GM12878 (cell line): ENCODE data around the gene NKAIN2. TPM values are rescaled to one million over a fixed set of nuclear protein-coding genes. Genes with fewer than 3 reads are reported as not detected.
"Not testable (repeated sequence)": the region's sequence is repeated elsewhere in the genome, so short reads cannot be mapped to it uniquely, and the experiment has no call there.

Experiments
- ATAC-seq: fragments of 200-7000 bp; cut with Tn5 transposase; 3 replicates; pipeline ENCODE4 v1.9.1; 2020; ENCODE audit warnings: mild to moderate bottlenecking, moderate library complexity
- BruUV-seq: library from RNA; stranded (reverse); fragments of 400-500 nt; replicated peaks from 2 replicates; lab custom pipeline; 2021; lab: Mats Ljungman, UMichigan
- CTCF ChIA-PET: fragments of 300-600 bp; sonication (Branson Sonifier 250); formaldehyde crosslinking; extraction: SDS; loops from one replicate; lab custom pipeline; 2021; ENCODE audit warnings: inconsistent platforms; lab: Yijun Ruan, JAX
- POLR2A ChIA-PET: fragments of 350-600 bp; formaldehyde crosslinking; extraction: SDS; loops from one replicate; lab custom pipeline; 2021; ENCODE audit warnings: inconsistent platforms; lab: Charles Lee
- RAD21 ChIA-PET: fragments of 300-600 bp; sonication (Branson Sonifier 250); formaldehyde crosslinking; loops from one replicate; lab custom pipeline; 2023; ENCODE audit warnings: antibody characterized with exemption; ENCODE audit not compliant: unreplicated experiment; lab: Charles Lee
- SMC1A ChIA-PET: fragments of 300-600 bp; sonication (Branson Sonifier 250); formaldehyde crosslinking; loops from one replicate; lab custom pipeline; 2023; ENCODE audit not compliant: unreplicated experiment, uncharacterized antibody; lab: Charles Lee
- DNase-seq: peaks from one replicate; pipeline ENCODE4 v3.0.0-alpha.2; 2011; ENCODE audit warnings: low read depth, low spot score
- FAIRE-seq: peaks from 3 replicates; lab custom pipeline; 2011; peaks lifted over from hg19 to GRCh38; lab: Jason Lieb, UNC
- H2AFZ ChIP-seq: 2 replicates; pipeline ENCODE4 v1.6.0; 2011; ENCODE audit warnings: low read depth, low read length, control low read depth; ENCODE audit not compliant: control insufficient read depth
- H3K27ac ChIP-seq: 2 replicates; pipeline ENCODE4 v1.5.1; 2011; ENCODE audit warnings: control low read depth; ENCODE audit not compliant: control insufficient read depth, insufficient read depth
- H3K27me3 ChIP-seq, 2 experiments: replicated peaks in 1 of 2; 2 replicates each; pipeline versions ENCODE4 v1.6.0 to v1.6.1; 2011; ENCODE audit warnings: low read length in 1 of 2; ENCODE audit not compliant: control insufficient read depth in 2 of 2, insufficient read depth in 2 of 2
- H3K36me3 ChIP-seq, 2 experiments: 2 replicates each; pipeline ENCODE4 v1.5.1; 2011; ENCODE audit warnings: low read length in 1 of 2; ENCODE audit not compliant: control insufficient read depth in 2 of 2, insufficient read depth in 2 of 2
- H3K4me1 ChIP-seq: 2 replicates; pipeline ENCODE4 v1.6.1; 2011; ENCODE audit warnings: mild to moderate bottlenecking, low read length, moderate library complexity, mixed read lengths; ENCODE audit not compliant: control insufficient read depth, insufficient read depth
- H3K4me2 ChIP-seq: 2 replicates; pipeline ENCODE4 v1.6.0; 2011; ENCODE audit warnings: control low read depth; ENCODE audit not compliant: control insufficient read depth, insufficient read depth
- H3K4me3 ChIP-seq: fragments of 200-600 bp; sonication (generic); 2 replicates; pipeline ENCODE4 v1.5.1; 2016
- H3K79me2 ChIP-seq: 2 replicates; pipeline ENCODE4 v1.6.0; 2011; ENCODE audit warnings: low read length; ENCODE audit not compliant: control insufficient read depth, insufficient read depth
- H3K9ac ChIP-seq: 2 replicates; pipeline ENCODE4 v1.8.0; 2011; ENCODE audit warnings: low read length, control low read depth, mixed read lengths; ENCODE audit not compliant: control insufficient read depth, insufficient read depth
- H3K9me3 ChIP-seq: replicated peaks from 3 replicates; pipeline ENCODE4 v1.5.1; 2011; ENCODE audit warnings: mild to moderate bottlenecking, low read length; ENCODE audit not compliant: control insufficient read depth, insufficient read depth
- H4K20me1 ChIP-seq: 2 replicates; pipeline ENCODE4 v1.6.0; 2011; ENCODE audit not compliant: control insufficient read depth, insufficient read depth
- BMI1 ChIP-seq: fragments of 450-650 bp; IDR thresholded peaks from 2 replicates; pipeline ENCODE4 v1.6.1; 2016; ENCODE audit warnings: mild to moderate bottlenecking, moderate library complexity, borderline replicate concordance
- CHD2 ChIP-seq: IDR thresholded peaks from 2 replicates; pipeline ENCODE4 v1.6.1; 2011; ENCODE audit warnings: low read depth, low read length, improper control_type of control experiment, borderline replicate concordance
- GATAD2B ChIP-seq: fragments of 450-650 bp; conservative IDR thresholded peaks from 2 replicates; pipeline ENCODE4 v1.6.1; 2017; ENCODE audit warnings: low read depth, mild to moderate bottlenecking, moderate library complexity
- HCFC1 ChIP-seq: fragments of 150-350 bp; IDR thresholded peaks from 2 replicates; pipeline ENCODE4 v1.6.1; 2014; ENCODE audit warnings: low read length
- MTA2 ChIP-seq: fragments of 450-650 bp; IDR thresholded peaks from 2 replicates; pipeline ENCODE4 v1.6.1; 2016; ENCODE audit warnings: low read depth, mild to moderate bottlenecking, moderate library complexity
- MTA3 ChIP-seq: IDR thresholded peaks from 2 replicates; pipeline ENCODE4 v1.6.1; 2012; ENCODE audit warnings: low read length, inconsistent platforms, borderline replicate concordance
- MYC ChIP-seq: IDR thresholded peaks from 2 replicates; pipeline ENCODE4 v1.6.1; 2011; ENCODE audit warnings: mild to moderate bottlenecking, low read length, moderate library complexity, inconsistent platforms; ENCODE audit not compliant: insufficient read depth, insufficient replicate concordance, insufficient read length, severe bottlenecking
- SMC3 ChIP-seq: IDR thresholded peaks from 2 replicates; pipeline ENCODE4 v1.6.1; 2011; ENCODE audit warnings: low read length, improper control_type of control experiment, borderline replicate concordance
- STAT3 ChIP-seq: IDR thresholded peaks from 2 replicates; pipeline ENCODE4 v1.6.1; 2011; ENCODE audit warnings: low read depth, low read length, improper control_type of control experiment
- TCF12 ChIP-seq: IDR thresholded peaks from 2 replicates; pipeline ENCODE4 v1.6.1; 2011; ENCODE audit warnings: low read depth, mild to moderate bottlenecking, low read length
- ZNF622 ChIP-seq: fragments of 450-650 bp; IDR thresholded peaks from 2 replicates; pipeline ENCODE4 v1.6.1; 2017; ENCODE audit warnings: mild to moderate bottlenecking, inconsistent platforms
- ZZZ3 ChIP-seq: IDR thresholded peaks from 2 replicates; pipeline ENCODE4 v1.6.1; 2011; ENCODE audit warnings: low read depth; ENCODE audit not compliant: control insufficient read depth, insufficient read length
- WGBS: methylation state at CpG from one replicate; pipeline ENCODE4 v1.1.6; 2016; ENCODE audit warnings: low lambda C conversion rate; ENCODE audit not compliant: insufficient replicate concordance, insufficient coverage; ENCODE audit errors: missing lambda C conversion rate; 5-methylcytosine and 5-hydroxymethylcytosine counted together
- in situ Hi-C: fragments of 300-500 bp; cut with MboI; formaldehyde crosslinking; loops from 9 replicates; pipeline ENCODE4 v1.14.3; 2018; ENCODE audit warnings: mixed read lengths
- intact Hi-C: fragments of 100-400 bp; cut with micrococcal nuclease; formaldehyde crosslinking; loops from one replicate; pipeline ENCODE4 v1.14.2; 2022; ENCODE audit not compliant: unreplicated experiment
- polyA plus RNA-seq, 11 experiments: library from polyadenylated mRNA; depleted of rRNA in 4 of 11; unstranded in 6 of 11; stranded (reverse) in 5 of 11; fragments of >200 nt; fragmentation: Nextera tagmentation in 4 of 11; fragmentation: Illumina TruSeq in 1 of 11; extraction: Ambion mirVana in 4 of 11; extraction: Trizol in 1 of 11; gene quantifications; 1 replicate in 1 of 11; 2 replicates in 10 of 11; pipeline versions ENCODE4 v1.2.1 to v1.2.3, GENCODE V29; 2011 to 2016; ENCODE audit warnings: inconsistent platforms in 2 of 11, missing spikeins in 2 of 11, low read depth in 1 of 11
- total RNA-seq, 4 experiments: library from RNA; depleted of rRNA in 3 of 4; stranded (reverse); fragments of >200 nt in 3 of 4; fragmentation: Illumina TruSeq in 1 of 4; extraction: Trizol in 1 of 4; gene quantifications; 2 replicates each; pipeline versions ENCODE4 v1.2.1 to v1.2.3, GENCODE V29; 2013 to 2021
- TF ChIP-seq, protein P1 (sequence below): IDR thresholded peaks from 2 replicates; pipeline ENCODE4 v1.6.1; 2012; ENCODE audit warnings: low read length, inconsistent platforms
- TF ChIP-seq, protein P2 (sequence below): fragments of 450-650 bp; IDR thresholded peaks from 2 replicates; pipeline ENCODE4 v1.6.1; 2014; ENCODE audit warnings: mild to moderate bottlenecking
- TF ChIP-seq, protein P3 (sequence below): IDR thresholded peaks from 2 replicates; pipeline ENCODE4 v1.6.1; 2012; ENCODE audit warnings: low read depth, low read length, improper control_type of control experiment

Gene NKAIN2
- total and polyA plus RNA-seq, 10 of the 15 experiments (the other 5 are each of a cell fraction or from before 2014, with no cell fraction given): not detected

DNA sequence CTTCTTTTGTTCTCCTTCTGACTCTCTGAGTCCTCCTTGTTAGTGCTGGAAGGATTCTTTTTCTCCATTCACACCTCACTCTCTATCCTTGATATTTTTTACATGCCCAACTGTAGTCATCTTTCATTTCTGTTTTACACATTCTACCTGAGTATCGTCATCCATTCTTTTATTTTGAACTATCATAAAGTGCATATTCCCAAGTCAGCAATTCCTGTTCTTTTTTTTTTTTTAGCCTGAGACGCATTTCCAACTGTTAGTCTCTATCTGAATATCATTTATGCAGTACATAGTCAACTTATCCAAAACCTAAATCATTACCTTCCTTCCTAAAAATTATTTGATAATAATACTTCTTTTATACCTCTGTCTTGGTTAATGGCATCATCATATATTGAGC lies 207.5 kb downstream of the NKAIN2 start (continued):
- no peak for TF ChIP-seq CHD2
- no peak for TF ChIP-seq SMC3
- no peak for TF ChIP-seq MTA3
- no peak for TF ChIP-seq GATAD2B
- TF ChIP-seq STAT3: no peak
- TF ChIP-seq MTA2: no peak
- no peak for TF ChIP-seq ZNF622

DNA sequence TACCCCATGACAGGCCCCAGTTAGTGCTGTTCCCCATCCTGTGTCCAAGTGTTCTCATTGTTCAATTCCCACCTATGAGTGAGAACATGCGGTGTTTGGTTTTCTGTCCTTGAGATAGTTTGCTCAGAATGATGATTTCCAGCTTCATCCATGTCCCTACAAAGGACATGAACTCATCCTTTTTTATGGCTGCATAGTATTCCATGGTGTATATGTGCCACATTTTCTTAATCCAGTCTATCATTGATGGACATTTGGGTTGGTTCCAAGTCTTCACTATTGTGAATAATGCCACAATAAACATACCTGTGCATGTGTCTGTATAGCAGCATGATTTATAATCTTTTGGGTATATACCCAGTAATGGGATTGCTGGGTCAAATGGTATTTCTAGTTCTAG lies 218.4 kb downstream of the NKAIN2 start:
- WGBS: no CpG with 5 or more reads among the region's 1 CpG
- H3K27ac ChIP-seq: not testable (repeated sequence)

DNA sequence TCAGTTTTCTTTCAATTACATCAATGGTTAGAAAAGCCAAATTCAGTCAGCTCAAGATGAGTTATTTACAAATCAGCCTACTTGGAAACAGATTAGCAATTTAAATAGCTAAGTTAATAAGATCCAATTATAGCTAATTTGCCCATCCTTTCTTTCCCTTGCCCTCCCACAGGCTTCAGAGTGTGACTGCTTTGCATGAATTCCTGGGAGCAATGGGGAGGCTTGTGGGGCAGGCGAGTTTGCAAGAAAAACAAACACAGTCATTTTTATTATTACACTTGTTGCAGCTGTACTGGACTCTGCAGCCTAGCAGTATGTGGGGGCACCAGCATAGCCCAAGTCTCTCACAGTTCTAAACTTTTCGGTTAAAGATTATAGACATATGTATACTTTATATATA lies 219.0 kb downstream of the NKAIN2 start:
- H2AFZ ChIP-seq: no peak overlapping the region
- H3K27me3 ChIP-seq: no peaks in the 10 kb centered on the region
- SMC1A ChIA-PET: no interaction called here
- no peak for FAIRE-seq
- no peaks in the 10 kb centered on the region for H3K36me3 ChIP-seq
- H3K4me3 ChIP-seq: no peak overlapping the region
- CTCF ChIA-PET: no interaction called here
- H3K9ac ChIP-seq: no peak overlapping the region
- DNase-seq: no peak
- H3K4me1 ChIP-seq: no peaks in the 10 kb centered on the region
- RAD21 ChIA-PET: no interaction called here
- intact Hi-C loops (no loop called here), in situ Hi-C loops (no loop called here)
- H3K9me3 ChIP-seq: no peaks in the 10 kb centered on the region
- 17% methylated on average over 2 of the region's 2 CpGs for WGBS
- POLR2A ChIA-PET: no interaction called here
- no peak overlapping the region for H3K27ac ChIP-seq
- no TSS peak for BruUV-seq
- ATAC-seq: no peak
- H3K4me2 ChIP-seq: no peak overlapping the region
- H4K20me1 ChIP-seq: no peaks in the 10 kb centered on the region
- no peaks in the 10 kb centered on the region for H3K79me2 ChIP-seq
- TF ChIP-seq TCF12: no peak
- TF ChIP-seq, protein P1, sequence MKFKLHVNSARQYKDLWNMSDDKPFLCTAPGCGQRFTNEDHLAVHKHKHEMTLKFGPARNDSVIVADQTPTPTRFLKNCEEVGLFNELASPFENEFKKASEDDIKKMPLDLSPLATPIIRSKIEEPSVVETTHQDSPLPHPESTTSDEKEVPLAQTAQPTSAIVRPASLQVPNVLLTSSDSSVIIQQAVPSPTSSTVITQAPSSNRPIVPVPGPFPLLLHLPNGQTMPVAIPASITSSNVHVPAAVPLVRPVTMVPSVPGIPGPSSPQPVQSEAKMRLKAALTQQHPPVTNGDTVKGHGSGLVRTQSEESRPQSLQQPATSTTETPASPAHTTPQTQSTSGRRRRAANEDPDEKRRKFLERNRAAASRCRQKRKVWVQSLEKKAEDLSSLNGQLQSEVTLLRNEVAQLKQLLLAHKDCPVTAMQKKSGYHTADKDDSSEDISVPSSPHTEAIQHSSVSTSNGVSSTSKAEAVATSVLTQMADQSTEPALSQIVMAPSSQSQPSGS: no peak
- TF ChIP-seq, protein P2, sequence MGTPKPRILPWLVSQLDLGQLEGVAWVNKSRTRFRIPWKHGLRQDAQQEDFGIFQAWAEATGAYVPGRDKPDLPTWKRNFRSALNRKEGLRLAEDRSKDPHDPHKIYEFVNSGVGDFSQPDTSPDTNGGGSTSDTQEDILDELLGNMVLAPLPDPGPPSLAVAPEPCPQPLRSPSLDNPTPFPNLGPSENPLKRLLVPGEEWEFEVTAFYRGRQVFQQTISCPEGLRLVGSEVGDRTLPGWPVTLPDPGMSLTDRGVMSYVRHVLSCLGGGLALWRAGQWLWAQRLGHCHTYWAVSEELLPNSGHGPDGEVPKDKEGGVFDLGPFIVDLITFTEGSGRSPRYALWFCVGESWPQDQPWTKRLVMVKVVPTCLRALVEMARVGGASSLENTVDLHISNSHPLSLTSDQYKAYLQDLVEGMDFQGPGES: no peak
- TF ChIP-seq, protein P3, sequence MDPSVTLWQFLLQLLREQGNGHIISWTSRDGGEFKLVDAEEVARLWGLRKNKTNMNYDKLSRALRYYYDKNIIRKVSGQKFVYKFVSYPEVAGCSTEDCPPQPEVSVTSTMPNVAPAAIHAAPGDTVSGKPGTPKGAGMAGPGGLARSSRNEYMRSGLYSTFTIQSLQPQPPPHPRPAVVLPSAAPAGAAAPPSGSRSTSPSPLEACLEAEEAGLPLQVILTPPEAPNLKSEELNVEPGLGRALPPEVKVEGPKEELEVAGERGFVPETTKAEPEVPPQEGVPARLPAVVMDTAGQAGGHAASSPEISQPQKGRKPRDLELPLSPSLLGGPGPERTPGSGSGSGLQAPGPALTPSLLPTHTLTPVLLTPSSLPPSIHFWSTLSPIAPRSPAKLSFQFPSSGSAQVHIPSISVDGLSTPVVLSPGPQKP: no peak
- no peak for TF ChIP-seq BMI1
- TF ChIP-seq HCFC1: no peak
- TF ChIP-seq MYC: no peak
- no peak for TF ChIP-seq ZZZ3

More for the DNA sequence above, 218.4 kb downstream of the NKAIN2 start:
- FAIRE-seq, BruUV-seq, ATAC-seq, intact Hi-C loops, H3K4me3 ChIP-seq, RAD21 ChIA-PET, H3K4me2 ChIP-seq, DNase-seq, SMC1A ChIA-PET, POLR2A ChIA-PET, in situ Hi-C loops, H3K9me3 ChIP-seq, H3K4me1 ChIP-seq, H3K36me3 ChIP-seq, CTCF ChIA-PET, H3K9ac ChIP-seq, H3K27me3 ChIP-seq, H4K20me1 ChIP-seq, H3K79me2 ChIP-seq, H2AFZ ChIP-seq: not testable (repeated sequence)
